ENCODE measurements around the gene ABLIM3.

The ABLIM3 gene

DNA sequence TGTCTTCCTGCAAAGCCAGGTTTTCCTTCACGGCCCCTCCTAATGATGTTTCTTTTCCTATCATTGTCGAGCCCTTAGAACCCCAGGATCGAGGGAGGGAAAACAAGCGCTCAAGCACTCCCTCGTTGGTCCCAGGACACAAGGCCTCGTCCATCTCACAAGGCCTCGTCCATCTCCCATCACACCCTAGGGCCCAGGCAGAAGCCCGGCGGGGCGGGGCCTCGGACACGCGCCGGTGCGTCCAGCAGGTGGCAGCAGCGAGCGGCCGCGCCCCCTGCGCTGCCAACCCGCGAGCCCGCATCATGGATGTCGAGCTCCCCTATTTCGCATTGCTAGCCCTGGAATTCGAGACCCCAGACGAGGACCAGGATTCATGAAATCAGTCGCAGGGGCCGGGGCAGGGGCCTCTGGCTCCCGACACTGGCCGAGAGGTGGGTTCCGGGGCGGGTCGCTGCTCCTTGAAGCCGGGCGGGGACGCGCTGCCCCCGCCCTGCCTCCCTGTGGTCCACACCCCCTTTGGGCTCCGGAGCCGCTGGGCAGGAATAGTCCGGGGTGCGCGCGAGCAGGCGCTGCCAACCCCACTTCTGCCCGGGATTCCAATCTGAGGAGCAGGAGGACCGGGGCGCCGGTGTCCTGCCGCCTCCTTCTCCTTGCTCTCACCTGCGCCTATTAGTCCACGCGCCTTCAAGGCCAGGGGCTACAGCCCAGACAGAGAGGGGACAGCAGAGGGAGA is at the start of gene ABLIM3:
ABLIM3 (plus strand) TSS at position 270 of the 733 bp plus-strand sequence. CDS start 603 bp downstream, outside the sequence.
- DNase-seq: peak in 48 of 56 donors; percentile 9 to 79 (median 54)

GRCh38 chr5:149093625-149094024 is 47.7 kb upstream of the ABLIM3 start:
- no peak for DNase-seq

DNA sequence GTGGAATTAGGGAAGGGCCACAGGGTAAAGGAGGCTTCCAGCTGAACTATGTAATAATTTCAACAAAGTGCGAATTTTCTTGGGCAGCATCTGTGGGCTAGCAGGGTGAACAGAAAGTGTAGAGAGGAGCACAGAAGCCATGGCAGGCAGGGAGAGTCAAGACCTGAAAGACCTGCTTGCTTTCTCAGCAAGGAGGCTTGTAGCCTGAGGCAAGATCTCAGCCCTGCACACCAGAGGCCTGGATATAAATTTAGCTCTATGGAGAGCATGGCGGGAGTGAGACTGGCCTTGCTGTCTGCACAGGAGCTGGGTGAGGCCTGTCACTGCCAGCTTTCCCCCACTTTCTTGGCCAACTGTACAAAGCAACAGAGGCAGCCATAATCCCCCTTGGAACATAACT is 46.3 kb upstream of the ABLIM3 start:
- no peak for DNase-seq

- no peak for DNase-seq
These were observed 41.4 kb upstream of the ABLIM3 start for GRCh38 chr5:149099920-149100319.

DNA sequence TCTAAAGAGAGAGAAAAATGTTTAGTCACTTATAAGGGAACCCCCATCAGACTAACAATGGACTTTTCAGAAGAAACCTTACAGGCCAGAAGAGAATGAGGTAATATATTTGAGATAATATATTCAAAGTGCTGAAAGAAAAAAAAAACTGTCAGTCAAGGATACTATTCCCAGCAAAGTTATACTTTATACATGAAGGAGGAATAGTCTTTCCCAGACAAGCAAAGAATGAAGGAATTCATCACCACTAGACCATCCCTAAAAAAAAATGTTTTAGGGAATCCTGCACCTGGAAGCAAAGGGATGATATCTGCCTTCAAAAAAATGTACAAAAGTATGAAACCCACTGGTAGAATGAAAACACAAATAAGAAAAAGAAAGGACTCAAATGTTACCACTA is 41.0 kb upstream of the ABLIM3 start:
- DNase-seq: no peak

GRCh38 chr5:149108651-149109280 is 32.5 kb upstream of the ABLIM3 start:
- no peak for DNase-seq

- DNase-seq: no peak
These were observed 30.9 kb upstream of the ABLIM3 start for GRCh38 chr5:149110406-149110805.

DNA sequence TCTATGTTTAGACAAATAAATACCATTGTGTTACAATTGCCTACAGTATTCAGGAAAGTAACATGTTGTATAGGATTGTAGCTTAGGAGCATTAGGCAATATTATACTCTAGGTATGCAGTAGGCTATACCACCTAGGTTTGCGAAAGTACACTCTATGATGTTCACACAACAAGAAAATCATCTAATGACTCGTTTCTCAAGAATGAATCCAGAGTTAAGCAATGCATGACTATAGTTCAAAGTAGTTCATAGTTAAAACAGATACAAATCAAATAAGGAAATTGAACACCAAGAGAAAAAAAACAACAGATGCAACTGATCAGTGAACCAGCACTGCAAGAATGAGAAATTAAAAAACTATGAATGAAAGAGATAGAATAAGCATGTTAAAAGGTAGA is 27.6 kb upstream of the ABLIM3 start:
- DNase-seq: no peak

DNA sequence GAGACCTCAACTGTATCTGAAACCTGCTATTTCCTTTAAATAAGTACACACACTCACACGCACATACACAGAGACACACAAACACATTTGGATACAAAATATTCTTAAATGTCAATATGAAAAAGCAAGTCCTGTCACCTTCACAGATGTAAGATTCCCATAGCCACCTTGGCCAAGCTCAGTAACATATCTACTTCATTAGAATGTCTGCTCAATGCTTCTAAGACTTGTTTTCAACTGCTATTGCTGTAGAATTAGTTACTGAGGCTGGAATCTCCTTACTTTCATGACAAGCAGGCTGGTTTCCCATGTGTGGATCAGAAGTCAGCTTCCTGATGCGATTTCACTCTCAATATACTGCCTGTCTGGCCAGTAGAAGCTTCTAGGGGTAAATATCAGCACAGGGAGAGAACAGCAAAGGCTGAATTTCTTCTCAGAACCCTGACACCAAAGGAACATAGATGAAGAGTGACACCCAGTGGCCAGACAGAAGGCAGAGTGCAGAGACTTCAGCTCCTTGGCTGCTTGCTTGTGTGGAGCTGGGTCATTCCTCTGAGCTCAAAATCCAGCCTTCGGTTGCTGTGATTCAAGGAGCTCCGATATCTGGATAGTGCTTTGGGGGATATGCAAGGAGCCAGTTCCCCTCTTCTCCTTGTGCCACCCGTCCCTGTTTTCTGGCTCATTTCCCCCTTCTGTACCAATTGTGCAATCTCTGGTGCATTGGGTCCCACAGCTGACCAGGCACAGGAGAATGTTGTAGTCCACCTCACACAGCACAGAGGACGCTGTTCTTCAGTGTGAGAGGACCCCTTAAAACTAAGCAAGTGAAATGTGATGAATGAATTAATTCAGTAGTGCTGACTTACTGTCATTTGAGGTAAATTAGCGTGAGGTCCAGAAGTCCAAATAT is 26.6 kb upstream of the ABLIM3 start:
- DNase-seq: peak in 53 of 56 donors; percentile 6 to 86 (median 49)

DNA sequence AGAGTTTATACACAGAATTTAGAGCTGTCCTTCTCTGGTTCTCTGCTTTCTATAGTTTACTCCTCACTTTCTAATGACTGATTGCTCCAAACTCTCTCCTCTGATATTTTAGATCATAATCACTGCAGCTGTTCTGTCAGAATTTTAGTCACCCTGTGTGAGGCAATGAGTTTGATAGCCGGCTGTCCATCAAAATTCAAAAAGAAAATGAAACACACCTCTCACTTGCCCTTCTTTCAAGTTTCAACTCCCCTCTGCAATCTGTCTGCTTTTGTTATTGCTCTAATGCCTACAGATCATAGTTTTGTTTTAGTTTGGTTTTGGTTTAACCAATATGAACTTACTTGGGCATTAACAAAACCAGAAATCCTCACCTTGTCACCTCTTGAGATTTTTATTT is 23.3 kb upstream of the ABLIM3 start:
- no peak for DNase-seq

GRCh38 chr5:149118463-149118862 is 22.8 kb upstream of the ABLIM3 start:
- DNase-seq: no peak

DNA sequence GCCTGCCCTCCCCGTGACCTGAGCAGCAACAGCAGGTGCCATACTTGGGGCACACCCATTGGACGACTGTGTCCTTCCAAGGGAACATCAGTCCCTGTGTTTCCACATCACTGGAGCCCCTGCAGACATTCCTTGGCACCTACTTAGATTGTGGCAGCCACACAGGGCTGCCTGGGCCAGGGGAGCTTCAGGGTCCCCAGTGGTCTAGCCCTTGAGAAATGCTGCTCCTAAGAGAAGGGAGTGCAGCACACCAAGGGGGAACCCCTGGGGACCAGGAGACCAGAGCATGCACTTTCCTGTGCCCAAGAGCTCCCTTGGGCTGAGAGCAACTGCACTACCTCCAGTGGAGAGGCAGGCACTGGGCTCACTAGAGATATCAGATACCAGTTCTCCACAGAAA is 20.1 kb upstream of the ABLIM3 start:
- no peak for DNase-seq

GRCh38 chr5:149123211-149123610 is 18.1 kb upstream of the ABLIM3 start:
- DNase-seq: no peak

DNA sequence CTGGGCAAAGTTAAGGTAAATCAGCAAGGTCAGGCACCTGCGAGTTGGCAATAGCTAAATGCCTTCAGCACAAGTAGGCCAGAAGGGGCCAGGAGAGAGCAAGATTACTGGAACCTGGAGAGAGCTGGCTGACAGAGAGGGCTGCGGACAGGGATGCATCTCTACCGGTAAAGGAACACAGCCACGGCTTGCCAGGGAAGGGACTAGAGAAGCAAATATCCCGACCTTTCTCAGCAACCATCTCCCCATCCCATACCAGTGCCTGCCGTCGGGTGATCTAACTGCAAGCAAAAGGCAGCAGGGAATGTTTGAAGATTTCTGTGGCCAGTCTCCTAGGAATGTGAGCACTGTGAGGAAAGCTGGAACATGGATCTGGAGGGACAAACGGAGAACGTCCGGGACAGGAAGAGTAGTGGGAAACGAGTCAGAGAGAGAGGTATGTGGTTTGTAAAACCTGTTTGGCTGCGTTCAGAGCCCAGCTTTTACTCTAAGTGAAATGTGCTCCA is 15.9 kb upstream of the ABLIM3 start:
- no peak for DNase-seq

DNA sequence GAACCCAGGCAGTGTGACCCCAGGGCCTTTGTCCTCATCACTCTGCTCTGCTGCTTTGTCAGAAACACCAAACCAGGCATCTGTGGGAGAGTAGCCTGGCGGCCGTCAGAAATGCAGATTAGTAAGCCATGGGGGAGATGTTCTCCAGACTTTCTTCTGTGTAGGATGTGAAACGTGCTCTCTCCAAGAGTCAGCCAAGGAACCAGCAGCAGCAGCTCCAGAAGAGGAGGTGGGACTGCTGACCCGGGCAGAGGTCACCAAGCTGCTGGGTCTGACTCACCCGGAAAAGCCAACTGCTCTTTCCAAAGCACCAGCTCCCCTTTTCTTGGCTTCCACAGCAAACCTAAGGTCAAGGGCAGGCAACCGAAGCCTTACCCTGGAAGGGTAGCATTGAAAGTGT is 14.4 kb upstream of the ABLIM3 start:
- no peak for DNase-seq

- DNase-seq: no peak
These were observed 13.8 kb upstream of the ABLIM3 start for GRCh38 chr5:149127394-149127955.

- DNase-seq: peak in 7 of 56 donors; percentile 0 to 19 (median 6)
These were observed 13.0 kb upstream of the ABLIM3 start for GRCh38 chr5:149128023-149128875.

DNA sequence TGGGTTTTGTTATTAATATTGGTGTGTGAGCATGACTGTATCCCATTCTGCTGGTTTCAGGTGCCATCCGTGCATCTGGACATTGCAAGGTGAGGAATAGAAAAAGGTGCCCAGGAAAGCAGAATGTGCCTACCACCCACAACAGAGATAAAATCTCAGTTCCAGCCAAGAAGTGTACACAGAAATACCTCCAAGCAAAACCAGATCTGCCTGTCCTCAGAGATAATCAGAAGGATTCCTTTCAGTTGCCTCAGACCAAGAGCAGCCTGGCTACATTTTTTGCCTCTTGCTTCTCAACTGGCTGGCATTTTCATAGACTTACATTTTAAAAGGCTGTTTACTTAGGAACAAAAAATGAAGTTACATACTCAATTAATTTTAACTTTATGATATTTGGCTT is 12.1 kb upstream of the ABLIM3 start:
- DNase-seq: no peak

- DNase-seq: no peak
These were observed 11.0 kb upstream of the ABLIM3 start for GRCh38 chr5:149130121-149130914.

GRCh38 chr5:149132474-149132873 is 8.8 kb upstream of the ABLIM3 start:
- no peak for DNase-seq
